NT2/D1 (cell line): Measurements from ENCODE around the gene NAP1L2.

ENCODE experiments used
- DNase-seq: peaks from one replicate; pipeline ENCODE4 v3.0.0-alpha.2; 2011; ENCODE audit warnings: low read depth, low spot score
- H3K27me3 ChIP-seq: 2 replicates; pipeline ENCODE4 v1.6.0; 2011; ENCODE audit warnings: mild to moderate bottlenecking; ENCODE audit not compliant: insufficient read length, insufficient read depth
- H3K36me3 ChIP-seq: 2 replicates; pipeline ENCODE4 v1.6.1; 2011; ENCODE audit warnings: mild to moderate bottlenecking, low read length, mixed read lengths; ENCODE audit not compliant: insufficient read depth, insufficient read length
- H3K4me1 ChIP-seq: 2 replicates; pipeline ENCODE4 v1.5.1; 2011; ENCODE audit not compliant: insufficient read depth, insufficient read length
- H3K4me3 ChIP-seq: 2 replicates; pipeline ENCODE4 v1.5.1; 2011; ENCODE audit warnings: low read depth; ENCODE audit not compliant: insufficient read length
- H3K9ac ChIP-seq: 2 replicates; pipeline ENCODE4 v1.6.0; 2011; ENCODE audit warnings: low read depth; ENCODE audit not compliant: insufficient read length
- H3K9me3 ChIP-seq: 2 replicates; pipeline ENCODE4 v1.5.1; 2011; ENCODE audit warnings: mild to moderate bottlenecking, low read length; ENCODE audit not compliant: insufficient read depth
- SUZ12 ChIP-seq: IDR thresholded peaks from 2 replicates; pipeline ENCODE4 v1.6.1; 2011; ENCODE audit not compliant: insufficient read length, insufficient read depth; ENCODE audit errors: extremely low read depth
- YY1 ChIP-seq: IDR thresholded peaks from 2 replicates; pipeline ENCODE4 v1.6.1; 2011; ENCODE audit not compliant: insufficient read length, insufficient read depth
- ZNF274 ChIP-seq: IDR thresholded peaks from 2 replicates; pipeline ENCODE4 v1.6.1; 2011; ENCODE audit warnings: mild to moderate bottlenecking, low read depth, low read length

The NAP1L2 gene, protein sequence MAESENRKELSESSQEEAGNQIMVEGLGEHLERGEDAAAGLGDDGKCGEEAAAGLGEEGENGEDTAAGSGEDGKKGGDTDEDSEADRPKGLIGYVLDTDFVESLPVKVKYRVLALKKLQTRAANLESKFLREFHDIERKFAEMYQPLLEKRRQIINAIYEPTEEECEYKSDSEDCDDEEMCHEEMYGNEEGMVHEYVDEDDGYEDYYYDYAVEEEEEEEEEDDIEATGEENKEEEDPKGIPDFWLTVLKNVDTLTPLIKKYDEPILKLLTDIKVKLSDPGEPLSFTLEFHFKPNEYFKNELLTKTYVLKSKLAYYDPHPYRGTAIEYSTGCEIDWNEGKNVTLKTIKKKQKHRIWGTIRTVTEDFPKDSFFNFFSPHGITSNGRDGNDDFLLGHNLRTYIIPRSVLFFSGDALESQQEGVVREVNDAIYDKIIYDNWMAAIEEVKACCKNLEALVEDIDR

GRCh38 chrX:73214426-73215094, at the start of gene NAP1L2:
TSS of gene NAP1L2 (minus strand) at chrX:73214851. CDS start at chrX:73214492, 359 bp downstream.
- Histone ChIP-seq H3K4me3 (peak within 1 kb of the TSS; percentile 78), H3K4me1 (no peaks in the 10 kb centered on the region), H3K36me3 (no peaks in the 10 kb centered on the region), H3K9ac (peak within 1 kb of the TSS; percentile 81), H3K27me3 (no peaks in the 10 kb centered on the region), H3K9me3 (no peaks in the 10 kb centered on the region)
- DNase-seq, result peak; percentile 22
- TF ChIP-seq ZNF274 (no peak), SUZ12 (no peak), YY1 (no peak)

DNA sequence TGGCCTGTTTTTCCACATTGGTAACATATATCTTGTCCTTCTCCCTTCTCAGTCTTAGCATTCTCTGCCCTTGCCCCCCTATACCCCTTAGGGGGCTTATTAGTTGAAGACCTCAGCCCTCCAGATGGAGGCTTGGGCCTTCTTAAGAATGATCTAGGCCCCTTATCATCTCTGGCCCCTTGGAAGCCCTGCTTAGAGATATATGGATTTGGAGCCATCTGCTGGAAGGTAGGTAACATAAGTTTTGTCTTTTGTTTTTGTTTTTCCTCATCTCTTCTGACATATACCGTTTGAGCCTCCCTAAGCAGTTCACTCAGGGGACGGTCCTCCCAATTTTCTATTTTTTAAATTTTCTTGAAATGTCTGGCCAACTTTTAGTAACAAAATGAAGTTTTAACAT, 48.3 kb upstream of the NAP1L2 start:
- Histone ChIP-seq H3K27me3 (no peaks in the 10 kb centered on the region), H3K4me3 (no peak overlapping the region), H3K9me3 (no peaks in the 10 kb centered on the region), H3K9ac (no peak overlapping the region), H3K4me1 (no peaks in the 10 kb centered on the region), H3K36me3 (no peaks in the 10 kb centered on the region)
- TF ChIP-seq ZNF274 (no peak), SUZ12 (no peak), YY1 (no peak)
- peak; percentile 28 for DNase-seq

GRCh38 chrX:73239242-73239641, 24.6 kb upstream of the NAP1L2 start:
- no peak for DNase-seq
- no peak overlapping the region for H3K9ac ChIP-seq
- no peak overlapping the region for H3K4me3 ChIP-seq
- TF ChIP-seq YY1, result no peak
- no peaks in the 10 kb centered on the region for H3K9me3 ChIP-seq
- no peaks in the 10 kb centered on the region for H3K36me3 ChIP-seq
- no peaks in the 10 kb centered on the region for H3K4me1 ChIP-seq
- no peaks in the 10 kb centered on the region for H3K27me3 ChIP-seq

DNA sequence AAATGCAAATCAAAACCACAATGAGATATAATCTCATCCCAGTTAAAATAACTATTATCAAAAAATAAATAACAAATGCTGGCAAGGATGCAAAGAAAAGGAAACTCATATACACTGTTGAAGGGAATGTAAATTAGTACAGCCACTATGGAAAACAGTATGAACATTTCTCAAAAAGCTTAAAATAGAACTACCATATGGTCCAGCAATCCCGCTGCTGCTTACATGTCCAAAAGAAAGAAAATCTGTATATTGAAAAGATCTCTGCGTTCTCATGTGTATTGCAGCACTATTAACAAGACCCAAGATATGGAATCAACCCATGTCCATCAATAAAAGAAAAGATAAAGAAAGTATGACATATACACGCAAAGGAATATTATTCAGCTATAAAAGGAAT, 3.0 kb upstream of the NAP1L2 start:
- H3K9ac ChIP-seq, result no peak overlapping the region
- TF ChIP-seq SUZ12 (no peak), YY1 (no peak), ZNF274 (no peak)

DNA sequence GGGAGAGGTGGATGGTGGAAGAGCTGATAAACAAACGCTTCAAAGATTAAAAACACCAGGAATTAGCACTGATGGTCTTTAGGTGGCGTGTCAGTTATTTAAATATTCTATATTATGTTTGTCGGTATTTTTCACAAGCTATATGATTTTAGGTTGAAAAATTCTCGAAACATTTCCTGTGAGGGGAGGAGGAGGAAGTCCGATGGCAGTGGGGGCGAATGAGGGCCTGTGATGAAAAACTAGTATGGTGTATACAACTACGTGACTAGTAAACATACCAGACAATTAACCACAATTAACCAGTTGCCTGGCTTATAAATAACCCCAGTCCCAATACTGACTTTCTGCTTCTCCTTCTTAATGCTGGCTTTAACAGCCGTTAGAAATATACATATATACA, 595 bp upstream of the NAP1L2 start:
- H3K9ac ChIP-seq, result peak overlapping the region; percentile 81
- peak overlapping the region; percentile 78 for H3K4me3 ChIP-seq
- H3K27me3 ChIP-seq, result no peaks in the 10 kb centered on the region
- TF ChIP-seq SUZ12, result no peak
- no peak for TF ChIP-seq YY1
- no peak for TF ChIP-seq ZNF274
- no peaks in the 10 kb centered on the region for H3K9me3 ChIP-seq
- H3K36me3 ChIP-seq, result no peaks in the 10 kb centered on the region
- DNase-seq, result no peak
- H3K4me1 ChIP-seq, result no peaks in the 10 kb centered on the region

More for the DNA sequence above, 3.0 kb upstream of the NAP1L2 start:
- no peak for DNase-seq
- Histone ChIP-seq H3K4me3 (no peak overlapping the region), H3K27me3 (no peaks in the 10 kb centered on the region), H3K36me3 (no peaks in the 10 kb centered on the region), H3K4me1 (no peaks in the 10 kb centered on the region), H3K9me3 (no peaks in the 10 kb centered on the region)

GRCh38 chrX:73213734-73214425, 771 bp downstream of the NAP1L2 start:
- Histone ChIP-seq H3K27me3 (no peaks in the 10 kb centered on the region), H3K36me3 (no peaks in the 10 kb centered on the region), H3K9ac (peak overlapping the region; percentile 81), H3K4me3 (peak overlapping the region; percentile 78), H3K9me3 (no peaks in the 10 kb centered on the region), H3K4me1 (no peaks in the 10 kb centered on the region)
- TF ChIP-seq YY1 (no peak), ZNF274 (no peak), SUZ12 (no peak)
- no peak for DNase-seq

DNA sequence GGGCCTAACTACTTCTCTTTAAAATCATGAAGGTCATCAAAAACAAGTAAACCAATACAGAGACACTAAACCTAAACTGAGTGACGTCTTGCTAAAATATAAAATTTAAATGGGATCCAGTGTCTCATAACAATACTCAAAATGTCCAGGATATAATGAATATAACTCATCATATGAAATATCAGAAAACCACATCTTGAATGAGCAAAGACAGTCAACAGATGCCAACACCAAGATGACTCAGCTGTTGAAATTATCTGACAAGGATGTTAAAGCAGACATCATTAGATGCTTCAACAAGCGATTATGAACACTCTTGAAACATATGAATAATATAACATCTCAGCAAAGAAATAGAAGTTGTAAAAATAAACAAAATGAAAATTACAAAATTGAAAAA, 8.3 kb downstream of the NAP1L2 start:
- DNase-seq, result no peak
- Histone ChIP-seq H3K9ac (no peak overlapping the region), H3K4me3 (no peak overlapping the region), H3K4me1 (no peaks in the 10 kb centered on the region), H3K36me3 (no peaks in the 10 kb centered on the region), H3K27me3 (no peaks in the 10 kb centered on the region), H3K9me3 (peaks cover 11% of the 10 kb centered on the region; the same call in 1 of the 2 replicates)
- TF ChIP-seq SUZ12 (no peak), ZNF274 (no peak), YY1 (no peak)
